ENCODE data around the gene PHF19.

PHF19 gene

DNA sequence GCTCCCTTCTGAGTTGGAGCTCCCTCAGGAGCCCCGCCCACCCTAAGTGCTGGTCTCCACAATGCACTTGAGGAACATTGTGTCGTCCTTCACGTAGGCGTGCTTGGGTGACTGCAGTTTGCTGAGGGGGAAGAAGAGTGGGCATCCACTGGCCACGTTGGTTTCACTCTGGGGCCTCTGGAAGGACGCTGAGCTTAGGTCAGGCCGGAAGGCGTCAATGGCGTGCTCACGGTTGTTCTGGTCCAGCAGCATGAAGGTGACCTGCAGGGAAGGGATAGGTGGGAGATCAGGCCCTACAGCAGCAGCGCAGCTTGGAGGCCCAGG is 28.0 kb upstream of the PHF19 start:
- TF ChIP-seq POLR2A (IDR thresholded peaks at IDR 0.05; ENCODE audit: low read length) = no peak
- TF ChIP-seq GATA1 (IDR thresholded peaks at IDR 0.05; ENCODE audit: low read depth, low read length) = no peak
- DNase-seq = no peak

DNA sequence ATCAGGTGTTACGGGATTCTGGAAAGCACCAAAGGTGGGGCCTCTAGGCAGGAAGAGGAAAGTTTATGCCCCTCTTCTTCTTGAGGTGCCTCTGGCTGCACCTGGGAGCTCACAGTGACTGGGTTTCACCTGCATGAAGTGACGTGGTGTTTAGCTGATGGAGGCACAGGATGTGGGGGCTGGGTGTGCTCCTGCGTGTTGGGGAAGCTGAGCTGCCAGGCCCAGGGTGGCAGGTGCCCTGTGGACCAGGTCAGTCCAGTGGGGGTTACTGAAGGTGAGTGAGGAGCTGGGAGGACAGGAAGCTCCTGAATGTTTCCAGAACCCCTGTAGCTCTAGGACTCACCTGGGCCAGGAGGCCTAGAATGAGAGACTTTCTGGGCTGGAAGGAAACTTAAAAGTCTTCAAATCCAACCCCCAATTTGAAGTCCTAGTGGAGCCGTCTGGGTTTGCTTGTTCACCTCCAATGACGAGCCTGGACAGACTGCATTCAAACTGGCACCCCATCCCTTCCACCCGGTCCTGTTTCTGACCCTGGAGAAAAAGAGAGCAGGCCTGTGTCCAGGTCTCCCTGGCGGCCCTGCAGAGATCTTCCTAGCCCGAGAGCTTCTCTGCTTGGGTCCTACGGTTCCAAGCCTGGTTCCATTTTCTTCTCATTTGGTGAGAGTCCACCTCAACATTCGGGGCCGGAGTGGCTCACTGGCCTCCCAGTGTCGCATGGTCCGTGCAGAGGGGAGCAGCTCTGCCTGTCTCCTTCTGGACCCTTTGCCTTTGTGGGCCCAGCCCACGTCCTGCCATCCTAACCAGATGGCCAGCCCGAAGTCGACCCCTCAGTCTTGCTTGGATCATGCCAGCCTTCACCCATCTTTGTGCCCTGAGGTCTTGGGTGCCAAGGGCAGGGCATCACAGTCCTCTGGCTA is 27.3 kb upstream of the PHF19 start:
- DNase-seq = no peak

DNA sequence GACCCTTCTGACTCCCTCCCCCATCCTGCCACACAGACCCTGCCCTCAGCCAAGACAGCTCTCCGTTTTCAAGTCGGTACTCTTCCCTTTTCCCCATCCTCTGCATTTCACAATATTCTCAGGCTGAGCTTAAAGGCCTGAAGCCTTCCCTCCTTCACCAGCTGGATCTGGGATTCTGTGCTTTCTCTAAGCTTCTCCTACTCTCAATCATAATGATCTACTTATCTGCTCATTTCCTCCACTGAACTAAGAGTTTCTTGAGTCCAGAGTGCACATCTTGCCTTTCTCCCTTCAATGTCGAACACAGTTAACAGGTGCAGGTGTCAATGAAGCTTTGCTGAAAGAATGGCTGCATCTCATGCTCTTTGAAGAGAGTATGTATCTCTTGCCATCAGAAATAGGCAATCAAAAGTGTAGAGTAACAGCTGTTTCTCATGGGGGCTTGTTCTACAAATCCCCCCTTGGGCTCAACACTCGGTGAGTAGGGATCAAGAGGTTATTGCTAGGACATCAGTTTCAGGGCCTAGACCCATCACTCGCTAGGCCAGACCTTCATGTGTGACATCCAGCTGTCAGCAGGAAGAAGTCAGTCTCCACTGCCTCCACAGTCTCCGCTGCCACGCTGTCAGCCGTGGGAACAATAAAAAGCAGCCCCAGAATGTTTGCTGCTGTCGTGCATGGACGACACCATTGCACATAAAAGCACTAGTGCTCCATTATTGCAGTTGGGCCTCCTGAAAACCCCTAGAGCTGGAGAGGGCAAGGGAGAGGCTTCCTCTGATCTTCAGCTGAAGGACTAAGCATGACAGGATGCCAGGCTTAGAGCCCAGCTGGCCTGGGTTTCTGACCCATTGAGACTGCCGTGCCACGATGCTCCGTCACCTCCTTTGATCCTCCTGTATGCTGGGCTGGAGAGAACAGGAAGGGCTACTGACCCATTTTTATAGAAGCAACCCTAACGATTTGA is 25.9 kb upstream of the PHF19 start:
- no peak for DNase-seq
- no peak for TF ChIP-seq GATA1 (IDR thresholded peaks at IDR 0.05; ENCODE audit: low read depth, low read length)
- TF ChIP-seq POLR2A (IDR thresholded peaks at IDR 0.05; ENCODE audit: low read length) = no peak

More for the DNA sequence above, 27.3 kb upstream of the PHF19 start:
- TF ChIP-seq POLR2A (IDR thresholded peaks at IDR 0.05; ENCODE audit: low read length) (no peak), GATA1 (IDR thresholded peaks at IDR 0.05; ENCODE audit: low read depth, low read length) (no peak)

DNA sequence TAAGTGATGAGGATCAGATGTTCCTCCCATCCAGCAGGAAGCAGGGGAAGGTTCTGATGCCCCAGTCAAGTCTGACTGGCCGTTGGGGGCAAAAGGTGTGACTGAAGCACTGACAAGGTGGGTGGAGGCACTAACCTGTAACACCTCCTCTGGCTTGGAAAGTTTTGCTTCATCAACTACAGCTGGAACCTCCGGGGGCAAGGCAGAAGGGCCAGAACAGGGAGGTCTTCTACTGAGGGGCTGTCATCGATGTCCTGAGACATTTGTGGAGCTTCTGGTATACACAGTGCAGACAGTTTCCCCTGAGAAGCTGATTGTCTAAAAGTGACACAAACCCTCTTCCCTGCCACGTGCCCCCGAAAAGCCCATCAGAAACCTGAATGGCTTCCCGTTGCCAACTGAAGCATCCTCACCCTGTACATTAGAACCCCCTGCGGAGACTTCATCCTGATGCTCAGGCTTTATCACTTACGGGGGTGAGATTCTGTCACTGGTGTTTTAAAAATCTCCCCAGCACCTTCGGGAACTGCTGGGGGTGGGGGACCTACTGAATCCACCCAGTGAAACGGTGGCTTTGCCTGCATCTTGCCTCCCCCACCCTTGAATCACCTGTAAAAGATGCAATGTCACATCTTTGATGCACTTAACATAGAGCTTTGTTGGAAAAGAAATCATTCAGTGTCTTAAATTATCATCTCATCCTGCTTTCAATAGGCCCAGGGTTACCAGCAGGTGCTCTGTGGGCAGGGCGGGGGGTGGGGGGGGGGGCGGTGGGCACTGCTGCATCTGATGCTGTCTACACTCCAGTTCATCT is 25.0 kb upstream of the PHF19 start:
- no peak for DNase-seq
- no peak for TF ChIP-seq GATA1 (IDR thresholded peaks at IDR 0.05; ENCODE audit: low read depth, low read length)
- TF ChIP-seq POLR2A (IDR thresholded peaks at IDR 0.05; ENCODE audit: low read length) = no peak

DNA sequence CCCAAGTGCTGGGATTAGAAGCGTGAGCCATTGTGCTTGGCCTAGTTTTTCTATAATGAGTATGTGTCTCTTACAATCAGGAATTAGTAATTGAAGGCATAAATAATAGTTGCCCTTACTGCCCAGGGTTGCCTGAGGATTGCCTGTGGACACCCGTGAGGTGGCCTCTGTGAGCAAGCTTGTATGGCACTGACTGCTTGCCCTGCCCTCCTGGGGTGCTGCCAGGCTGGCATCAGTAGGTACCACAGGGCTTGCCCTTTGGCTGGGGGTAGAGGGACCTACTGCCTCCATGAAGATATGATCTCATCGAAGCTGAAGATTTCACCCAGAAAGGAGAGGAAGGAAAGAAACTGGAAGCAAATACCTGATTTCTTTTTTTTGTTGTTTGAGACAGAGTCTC is 23.8 kb upstream of the PHF19 start:
- TF ChIP-seq GATA1 (IDR thresholded peaks at IDR 0.05; ENCODE audit: low read depth, low read length) (no peak), POLR2A (IDR thresholded peaks at IDR 0.05; ENCODE audit: low read length) (no peak)
- DNase-seq = no peak

DNA sequence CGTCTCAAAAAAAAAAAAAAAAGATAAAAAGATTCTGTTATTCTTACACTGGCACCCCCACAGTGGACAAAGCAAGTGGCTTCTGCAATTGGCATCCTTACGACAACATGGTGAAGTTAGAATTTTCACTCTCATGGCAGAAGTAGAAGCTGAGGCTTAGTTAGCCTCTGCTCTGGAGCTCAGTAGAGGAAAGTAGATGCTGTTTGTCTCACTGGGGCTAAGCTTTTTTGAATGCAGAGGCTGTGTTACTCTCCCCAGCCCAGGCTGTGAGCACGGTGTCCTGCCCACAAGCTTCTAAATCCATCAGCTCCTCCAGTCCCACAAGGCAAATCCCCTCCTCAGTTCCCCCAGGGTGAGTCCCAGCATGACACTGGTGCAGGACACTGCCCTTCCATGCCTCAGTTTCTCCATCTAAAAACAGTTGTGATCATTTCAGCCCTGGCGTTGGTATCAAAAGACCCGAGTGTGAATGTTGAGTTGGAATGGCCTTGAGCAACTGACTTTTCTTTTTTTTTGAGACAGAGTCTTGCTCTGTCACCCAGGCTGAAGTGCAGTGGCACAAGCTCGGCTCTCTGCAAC is 22.6 kb upstream of the PHF19 start:
- TF ChIP-seq GATA1 (IDR thresholded peaks at IDR 0.05; ENCODE audit: low read depth, low read length) (no peak), POLR2A (IDR thresholded peaks at IDR 0.05; ENCODE audit: low read length) (no peak)
- no peak for DNase-seq

DNA sequence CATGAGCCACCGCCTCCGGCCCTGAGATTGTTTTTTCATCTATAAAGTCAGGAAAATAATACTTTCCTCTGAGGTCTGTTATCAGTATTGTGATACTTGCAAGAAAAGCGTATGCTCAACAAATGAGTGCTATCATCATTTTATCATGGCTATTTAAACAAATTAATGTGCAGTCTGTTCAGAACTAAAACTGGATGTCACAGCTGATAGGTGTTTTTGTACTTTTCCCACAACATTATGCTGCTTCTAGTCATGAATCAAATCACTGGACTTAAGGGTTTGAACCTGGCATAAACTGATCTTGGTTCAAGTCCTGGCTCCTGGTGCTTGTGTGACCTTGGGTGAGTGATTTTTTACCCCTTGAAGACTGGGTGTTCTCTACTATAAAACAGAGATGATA is 21.4 kb upstream of the PHF19 start:
- TF ChIP-seq GATA1 (IDR thresholded peaks at IDR 0.05; ENCODE audit: low read depth, low read length) = no peak
- DNase-seq = no peak

DNA sequence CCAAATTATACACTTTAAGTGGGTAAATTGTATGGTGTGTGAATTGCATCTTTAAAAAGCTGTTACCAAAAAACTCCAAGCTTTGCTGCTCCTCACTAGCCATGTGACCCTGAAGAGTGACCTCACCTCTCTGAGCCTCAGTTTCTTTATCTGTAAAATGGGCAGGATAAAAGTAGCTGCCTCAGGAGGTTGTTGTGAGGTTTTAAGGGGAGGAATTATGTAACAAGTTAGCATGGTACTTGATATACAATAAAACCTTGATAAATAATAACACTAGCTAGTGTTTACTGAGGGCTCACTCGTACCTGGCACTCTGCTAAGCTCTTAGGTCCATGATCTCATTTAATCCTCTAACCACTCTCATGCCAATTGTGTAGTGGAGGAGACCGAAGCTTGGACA is 19.0 kb upstream of the PHF19 start:
- no peak for TF ChIP-seq GATA1 (IDR thresholded peaks at IDR 0.05; ENCODE audit: low read depth, low read length)
- TF ChIP-seq POLR2A (IDR thresholded peaks at IDR 0.05; ENCODE audit: low read length) = no peak
- DNase-seq = no peak

DNA sequence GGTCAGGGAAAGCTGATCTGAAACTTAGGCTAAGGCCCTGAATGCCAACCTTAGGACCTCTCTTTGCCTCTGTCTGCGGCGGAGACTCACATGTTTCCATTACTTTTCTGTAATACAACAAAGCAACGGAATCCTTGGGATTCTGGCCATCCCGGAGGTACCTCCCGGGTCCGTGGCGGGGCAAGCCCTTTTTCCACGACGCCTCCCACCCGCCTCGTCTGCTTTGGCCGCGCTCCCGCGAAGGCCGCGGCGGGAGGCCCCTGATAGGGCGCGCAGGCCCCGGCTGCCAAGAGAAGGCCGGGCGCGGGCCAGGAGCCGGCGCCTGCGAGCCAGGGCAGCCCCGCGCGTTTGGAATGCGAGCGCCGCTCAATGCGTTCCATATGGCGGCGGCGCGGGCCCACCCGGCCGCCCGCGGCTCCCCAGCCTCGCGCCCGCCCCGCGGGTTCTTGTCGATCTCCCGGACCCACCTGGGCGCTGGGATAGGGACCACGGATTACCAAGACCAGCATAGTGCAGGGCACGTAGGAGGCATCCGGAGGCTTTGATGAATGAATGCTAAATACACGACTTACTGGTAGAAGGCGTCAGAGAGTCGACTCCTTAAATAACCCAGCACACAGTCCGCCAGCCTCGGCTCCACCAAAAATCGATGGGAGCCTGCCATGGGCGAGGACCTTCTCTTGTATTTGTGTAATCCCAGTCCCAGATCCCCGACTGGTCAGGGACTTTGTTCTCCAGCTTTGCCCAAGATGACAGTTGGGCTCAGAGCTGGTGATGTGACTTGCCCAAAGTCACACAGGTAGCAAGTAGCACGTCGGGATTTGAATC is 17.5 kb upstream of the PHF19 start:
- TF ChIP-seq GATA1 (IDR thresholded peaks at IDR 0.05; ENCODE audit: low read depth, low read length) (no peak), POLR2A (IDR thresholded peaks at IDR 0.05; ENCODE audit: low read length) (no peak)
- DNase-seq = no peak

DNA sequence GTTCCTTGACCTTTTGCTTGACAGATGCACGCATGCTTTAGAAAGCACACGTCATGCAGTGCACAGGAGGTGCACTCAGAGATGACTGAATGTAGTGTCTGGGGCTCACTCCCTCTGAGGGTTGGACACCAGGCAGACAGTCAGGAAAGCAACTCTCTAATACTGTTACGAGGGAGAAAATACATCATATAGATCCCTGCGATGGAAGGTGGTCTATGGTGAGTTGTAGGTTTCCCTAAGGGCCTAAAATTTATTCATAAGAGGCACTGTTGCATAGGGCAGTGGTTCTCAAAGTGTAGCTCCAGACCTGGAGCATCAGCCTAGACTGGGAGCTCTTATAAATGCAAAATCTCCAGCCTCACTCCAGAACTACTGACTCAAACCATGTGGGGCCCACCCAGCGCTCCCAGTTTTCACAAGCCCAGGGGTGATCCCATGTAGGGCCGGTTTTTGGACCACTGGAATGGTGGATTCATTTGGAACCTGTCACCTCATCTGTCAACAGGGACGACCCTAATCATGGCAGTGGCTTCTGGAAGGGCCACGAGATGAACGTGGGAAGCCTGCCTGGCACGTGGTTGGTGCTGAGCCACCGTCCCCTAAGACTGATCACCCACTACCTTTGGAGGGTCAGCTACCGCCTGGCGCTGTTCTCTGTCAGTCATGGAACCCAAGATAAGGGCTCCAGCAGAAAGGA is 16.8 kb upstream of the PHF19 start:
- TF ChIP-seq GATA1 (IDR thresholded peaks at IDR 0.05; ENCODE audit: low read depth, low read length) = no peak
- TF ChIP-seq POLR2A (IDR thresholded peaks at IDR 0.05; ENCODE audit: low read length) = no peak
- no peak for DNase-seq

DNA sequence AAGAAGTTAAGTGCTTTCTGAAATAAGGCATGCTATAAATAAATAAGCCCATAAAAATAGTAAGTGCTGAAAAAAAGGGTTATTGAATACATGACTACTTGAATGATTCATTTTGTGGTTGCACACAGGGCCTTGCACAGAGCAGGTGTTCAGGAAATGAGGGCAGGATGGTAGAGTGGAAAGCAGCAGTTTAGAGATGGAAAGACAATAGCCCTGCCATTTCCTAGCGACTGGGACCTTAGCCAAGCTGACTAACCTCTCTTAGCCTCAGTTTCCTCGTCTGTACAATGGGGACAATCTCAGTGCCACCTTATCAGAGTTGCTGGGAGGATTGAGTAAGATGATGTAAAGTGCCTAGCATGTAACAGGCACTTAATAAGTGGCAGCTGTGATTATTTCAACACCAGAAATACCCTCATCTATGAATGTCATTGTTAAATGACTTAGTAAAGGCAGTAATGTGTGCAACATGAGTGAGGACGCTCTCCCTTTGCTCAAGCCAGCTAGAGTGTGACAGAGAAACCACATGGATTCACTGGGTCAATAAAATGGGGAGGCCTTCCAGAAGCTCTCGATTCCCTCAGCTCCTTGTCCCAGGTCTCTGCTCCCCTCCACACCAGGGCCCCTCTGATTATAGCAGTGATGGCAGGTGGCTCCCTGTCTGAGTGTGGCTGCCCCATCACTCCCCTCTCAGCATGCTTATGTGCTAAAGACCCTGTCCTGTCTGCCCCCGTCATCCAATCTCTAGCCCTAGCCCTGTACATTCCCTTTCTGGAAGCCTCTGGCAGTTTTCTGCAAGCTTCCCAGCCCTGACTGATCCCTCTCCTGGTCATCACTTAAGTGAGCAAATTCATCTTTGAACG is 16.0 kb upstream of the PHF19 start:
- DNase-seq = no peak
- no peak for TF ChIP-seq POLR2A (IDR thresholded peaks at IDR 0.05; ENCODE audit: low read length)
- TF ChIP-seq GATA1 (IDR thresholded peaks at IDR 0.05; ENCODE audit: low read depth, low read length) = no peak
